ENCODE measurements around the gene GAREM1.

DNA sequence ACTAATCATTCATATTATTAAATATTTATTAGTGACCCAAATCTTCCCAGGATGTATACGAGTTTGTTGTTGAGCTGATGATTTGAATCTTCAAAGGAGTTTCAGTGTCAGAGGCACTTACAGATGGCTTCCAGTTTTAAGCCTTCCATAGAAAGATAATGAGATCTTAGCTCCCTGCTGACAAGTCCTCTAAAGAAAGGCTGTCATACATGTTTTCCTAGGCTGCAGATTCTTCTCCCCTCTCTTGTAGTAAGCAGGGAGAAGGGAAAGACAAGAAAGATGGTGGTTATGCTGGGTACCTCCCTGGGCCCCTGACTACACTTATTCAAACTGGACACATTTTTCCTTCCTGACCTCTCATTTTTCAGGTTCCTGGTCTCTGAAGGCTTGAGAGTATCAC is 8.1 kb upstream of the GAREM1 start:
- TF ChIP-seq CTCF (IDR thresholded peaks at IDR 0.05; ENCODE audit: low read length) (no peak), EZH2 (IDR thresholded peaks at IDR 0.05; ENCODE audit: borderline replicate concordance, low read length) (no peak)
